ENCODE measurements around the gene RGL2.
A peak's percentile ranks its signal among the peaks of the same experiment; 100 is the strongest.
"Not testable (repeated sequence)": the region's sequence is repeated elsewhere in the genome, so short reads cannot be mapped to it uniquely, and the experiment has no call there.

The RGL2 gene, protein sequence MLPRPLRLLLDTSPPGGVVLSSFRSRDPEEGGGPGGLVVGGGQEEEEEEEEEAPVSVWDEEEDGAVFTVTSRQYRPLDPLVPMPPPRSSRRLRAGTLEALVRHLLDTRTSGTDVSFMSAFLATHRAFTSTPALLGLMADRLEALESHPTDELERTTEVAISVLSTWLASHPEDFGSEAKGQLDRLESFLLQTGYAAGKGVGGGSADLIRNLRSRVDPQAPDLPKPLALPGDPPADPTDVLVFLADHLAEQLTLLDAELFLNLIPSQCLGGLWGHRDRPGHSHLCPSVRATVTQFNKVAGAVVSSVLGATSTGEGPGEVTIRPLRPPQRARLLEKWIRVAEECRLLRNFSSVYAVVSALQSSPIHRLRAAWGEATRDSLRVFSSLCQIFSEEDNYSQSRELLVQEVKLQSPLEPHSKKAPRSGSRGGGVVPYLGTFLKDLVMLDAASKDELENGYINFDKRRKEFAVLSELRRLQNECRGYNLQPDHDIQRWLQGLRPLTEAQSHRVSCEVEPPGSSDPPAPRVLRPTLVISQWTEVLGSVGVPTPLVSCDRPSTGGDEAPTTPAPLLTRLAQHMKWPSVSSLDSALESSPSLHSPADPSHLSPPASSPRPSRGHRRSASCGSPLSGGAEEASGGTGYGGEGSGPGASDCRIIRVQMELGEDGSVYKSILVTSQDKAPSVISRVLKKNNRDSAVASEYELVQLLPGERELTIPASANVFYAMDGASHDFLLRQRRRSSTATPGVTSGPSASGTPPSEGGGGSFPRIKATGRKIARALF

DNA sequence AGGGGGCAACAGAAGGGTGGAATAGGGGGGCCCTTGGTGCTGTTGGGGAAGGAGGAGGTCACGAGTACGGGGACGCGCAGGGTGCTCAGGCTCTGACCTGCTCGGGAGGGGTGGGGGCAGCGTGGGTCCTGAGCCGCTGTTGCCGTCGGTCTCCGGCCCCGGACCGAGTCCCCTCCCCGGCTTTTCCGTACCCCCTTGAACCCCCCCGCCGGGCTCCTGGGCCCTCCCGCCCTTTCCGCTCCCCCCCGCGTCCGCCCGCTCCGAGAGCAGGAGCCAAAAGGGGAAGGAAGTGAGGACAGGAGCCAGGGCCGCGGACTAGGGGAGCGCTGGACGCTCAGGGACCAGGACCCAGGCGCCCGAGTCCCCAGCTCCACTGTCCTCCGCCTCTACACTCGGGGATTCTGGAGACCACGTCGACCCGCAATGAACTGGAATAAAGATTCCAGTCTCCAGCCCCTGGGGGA lies at the start of gene RGL2:
RGL2 (minus strand) TSS at position 170 of the 464 bp plus-strand sequence. CDS start 332 bp downstream, outside the sequence.
- Histone ChIP-seq H3F3A (ENCODE audit: control insufficient read depth, insufficient read depth) (peaks cover 19% of the 10 kb centered on the region), H3K36me3 (ENCODE audit: control insufficient read depth, low read length) (peaks cover 52% of the 10 kb centered on the region), H3K27me3 (ENCODE audit: control insufficient read depth, low read length) (no peaks in the 10 kb centered on the region), H3K27ac (ENCODE audit: low read depth, low read length) (peak within 1 kb of the TSS; percentile 97), H4K20me1 (ENCODE audit: control insufficient read depth, insufficient read depth, low read depth, low read length) (no peaks in the 10 kb centered on the region), H3K9me3 (ENCODE audit: control insufficient read depth, insufficient read depth, low read length) (no peaks in the 10 kb centered on the region), H3K4me2 (ENCODE audit: low read length) (peak within 1 kb of the TSS; percentile 98), H3K9me2 (replicated peaks; ENCODE audit: control insufficient read depth, low read length) (no peaks in the 10 kb centered on the region), H3K4me3 (ENCODE audit: low read length) (peak within 1 kb of the TSS; percentile 95), H3K4me1 (ENCODE audit: control insufficient read depth, low read length) (peaks cover 20% of the 10 kb centered on the region), H3K79me2 (ENCODE audit: control insufficient read depth, low read length) (peaks cover 37% of the 10 kb centered on the region)
- no peak for TF ChIP-seq CTCF (IDR thresholded peaks at IDR 0.05; ENCODE audit: low read depth, low read length, poor library complexity, severe bottlenecking)
- TF ChIP-seq EZH2phosphoT487 (IDR thresholded peaks at IDR 0.05; ENCODE audit: borderline replicate concordance, low read length) = no peak

DNA sequence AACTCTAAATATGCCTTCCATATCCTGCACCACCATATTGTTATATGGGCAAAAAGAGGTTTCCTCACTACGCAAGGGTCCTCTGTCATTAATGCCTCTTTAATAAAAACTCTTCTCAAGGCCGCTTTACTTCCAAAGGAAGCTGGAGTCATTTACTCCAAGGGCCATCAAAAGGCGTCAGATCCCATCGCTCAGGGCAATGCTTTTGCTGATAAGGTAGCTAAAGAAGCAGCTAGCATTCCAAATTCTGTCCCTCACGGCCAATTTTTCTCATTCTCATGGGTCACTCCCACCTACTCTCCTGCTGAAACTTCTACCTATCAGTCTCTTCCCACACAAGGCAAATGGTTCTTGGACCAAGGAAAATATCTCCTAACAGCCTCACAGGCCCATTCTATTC lies 49.1 kb upstream of the RGL2 start:
- Histone ChIP-seq H3F3A (ENCODE audit: control insufficient read depth, insufficient read depth) (peaks cover 19% of the 10 kb centered on the region), H3K4me1 (ENCODE audit: control insufficient read depth, low read length) (peaks cover 37% of the 10 kb centered on the region), H3K27ac (ENCODE audit: low read depth, low read length) (no peak overlapping the region), H3K4me2 (ENCODE audit: low read length) (no peak overlapping the region), H3K9me2 (replicated peaks; ENCODE audit: control insufficient read depth, low read length) (no peaks in the 10 kb centered on the region), H3K4me3 (ENCODE audit: low read length) (no peak overlapping the region), H3K36me3 (ENCODE audit: control insufficient read depth, low read length) (no peaks in the 10 kb centered on the region), H3K79me2 (ENCODE audit: control insufficient read depth, low read length) (no peaks in the 10 kb centered on the region), H3K27me3 (ENCODE audit: control insufficient read depth, low read length) (0 out of 2 replicates have a peak, but pooled peaks cover 3% of the 10 kb centered on the region), H3K9me3 (ENCODE audit: control insufficient read depth, insufficient read depth, low read length) (no peaks in the 10 kb centered on the region), H4K20me1 (ENCODE audit: control insufficient read depth, insufficient read depth, low read depth, low read length) (no peaks in the 10 kb centered on the region)
- TF ChIP-seq CTCF (IDR thresholded peaks at IDR 0.05; ENCODE audit: low read depth, low read length, poor library complexity, severe bottlenecking) (no peak), EZH2phosphoT487 (IDR thresholded peaks at IDR 0.05; ENCODE audit: borderline replicate concordance, low read length) (no peak)

- H3K79me2 ChIP-seq (ENCODE audit: control insufficient read depth, low read length); H3K27me3 ChIP-seq (ENCODE audit: control insufficient read depth, low read length); H3K9me2 ChIP-seq (replicated peaks; ENCODE audit: control insufficient read depth, low read length); H3K4me2 ChIP-seq (ENCODE audit: low read length); H3K27ac ChIP-seq (ENCODE audit: low read depth, low read length); H3K9me3 ChIP-seq (ENCODE audit: control insufficient read depth, insufficient read depth, low read length); H3K4me3 ChIP-seq (ENCODE audit: low read length); H3K36me3 ChIP-seq (ENCODE audit: control insufficient read depth, low read length); H4K20me1 ChIP-seq (ENCODE audit: control insufficient read depth, insufficient read depth, low read depth, low read length): not testable (repeated sequence)
- H3K4me1 ChIP-seq (ENCODE audit: control insufficient read depth, low read length) = peaks cover 37% of the 10 kb centered on the region
- peaks cover 19% of the 10 kb centered on the region for H3F3A ChIP-seq (ENCODE audit: control insufficient read depth, insufficient read depth)
Observed at GRCh38 chr6:33346972-33347371, 48.2 kb upstream of the RGL2 start.

Data from DOHH2 (cell line).